HL-60 (cell line): ENCODE data around the gene DDX42.

Experiments used
- DNase-seq, 2 experiments: peaks; one replicate each; pipeline ENCODE4 v3.0.0-alpha.2; 2010 to 2020; ENCODE audit warnings: low read depth in 1 of 2, low spot score in 1 of 2
- H3K27ac ChIP-seq: fragments of 250-450 bp; sonication (Bioruptor Pico); replicated peaks from 2 replicates; pipeline ENCODE4 v1.5.1; 2020; ENCODE audit warnings: mild to moderate bottlenecking, moderate library complexity
- H3K27me3 ChIP-seq: fragments of 250-450 bp; sonication (Bioruptor Pico); 2 replicates; pipeline ENCODE4 v1.5.1; 2021; ENCODE audit warnings: mild to moderate bottlenecking, moderate library complexity; ENCODE audit not compliant: insufficient read depth, poor library complexity, severe bottlenecking
- H3K4me3 ChIP-seq: replicated peaks from 2 replicates; pipeline ENCODE4 v1.5.1; 2011; ENCODE audit warnings: mild to moderate bottlenecking, control low read depth, low read length; ENCODE audit not compliant: insufficient read depth
- GABPA ChIP-seq: IDR thresholded peaks from 2 replicates; pipeline ENCODE4 v1.6.1; 2012; ENCODE audit warnings: low read depth
- POLR2AphosphoS5 ChIP-seq: IDR thresholded peaks from 2 replicates; pipeline ENCODE4 v1.6.1; 2012; ENCODE audit warnings: low read depth
- SPI1 ChIP-seq: IDR thresholded peaks from 2 replicates; pipeline ENCODE4 v1.6.1; 2012; ENCODE audit warnings: low read depth, mild to moderate bottlenecking, borderline replicate concordance
- TF ChIP-seq, protein P1 (sequence below): IDR thresholded peaks from 2 replicates; pipeline ENCODE4 v1.6.1; 2012; ENCODE audit warnings: low read depth; ENCODE audit not compliant: insufficient replicate concordance
- TF ChIP-seq, protein P2 (sequence below): IDR thresholded peaks from one replicate; pipeline ENCODE4 v1.5.1; 2011; ENCODE audit warnings: low read length, control low read depth, inconsistent platforms; ENCODE audit not compliant: insufficient read depth

Gene DDX42

DNA sequence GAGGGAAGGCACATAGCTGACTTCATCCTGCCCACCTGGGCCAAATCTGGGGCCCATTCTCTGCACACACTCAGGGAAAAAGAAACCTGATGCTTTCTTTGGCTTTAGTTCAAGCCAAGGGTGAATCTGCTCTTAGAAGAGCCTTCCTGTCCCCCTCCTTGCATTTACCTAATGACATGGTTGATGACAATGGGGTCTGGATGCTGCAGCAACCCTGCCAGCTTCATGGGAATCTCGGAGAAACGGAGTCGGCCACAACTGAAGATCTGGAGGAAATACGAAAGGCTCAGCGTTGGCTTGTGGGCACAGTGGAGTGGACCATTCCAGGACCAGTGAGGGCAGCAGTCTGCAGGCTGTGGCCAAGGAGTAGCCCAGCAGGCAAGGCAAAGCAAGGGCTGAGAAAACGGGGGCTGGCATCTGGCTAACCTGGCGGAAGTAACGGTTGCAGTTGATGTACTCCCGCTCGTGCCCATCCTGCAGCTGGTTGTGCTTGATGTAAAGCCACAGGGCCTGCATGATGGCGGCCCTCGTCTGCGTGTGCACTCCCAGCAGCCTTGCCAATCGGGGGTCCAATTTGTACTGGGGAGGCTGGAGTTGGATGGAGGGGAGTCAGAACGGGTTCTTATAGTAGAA is 59.9 kb downstream of the DDX42 start:
- TF ChIP-seq POLR2AphosphoS5 (no peak), SPI1 (no peak), GABPA (no peak)
- TF ChIP-seq, protein P1, sequence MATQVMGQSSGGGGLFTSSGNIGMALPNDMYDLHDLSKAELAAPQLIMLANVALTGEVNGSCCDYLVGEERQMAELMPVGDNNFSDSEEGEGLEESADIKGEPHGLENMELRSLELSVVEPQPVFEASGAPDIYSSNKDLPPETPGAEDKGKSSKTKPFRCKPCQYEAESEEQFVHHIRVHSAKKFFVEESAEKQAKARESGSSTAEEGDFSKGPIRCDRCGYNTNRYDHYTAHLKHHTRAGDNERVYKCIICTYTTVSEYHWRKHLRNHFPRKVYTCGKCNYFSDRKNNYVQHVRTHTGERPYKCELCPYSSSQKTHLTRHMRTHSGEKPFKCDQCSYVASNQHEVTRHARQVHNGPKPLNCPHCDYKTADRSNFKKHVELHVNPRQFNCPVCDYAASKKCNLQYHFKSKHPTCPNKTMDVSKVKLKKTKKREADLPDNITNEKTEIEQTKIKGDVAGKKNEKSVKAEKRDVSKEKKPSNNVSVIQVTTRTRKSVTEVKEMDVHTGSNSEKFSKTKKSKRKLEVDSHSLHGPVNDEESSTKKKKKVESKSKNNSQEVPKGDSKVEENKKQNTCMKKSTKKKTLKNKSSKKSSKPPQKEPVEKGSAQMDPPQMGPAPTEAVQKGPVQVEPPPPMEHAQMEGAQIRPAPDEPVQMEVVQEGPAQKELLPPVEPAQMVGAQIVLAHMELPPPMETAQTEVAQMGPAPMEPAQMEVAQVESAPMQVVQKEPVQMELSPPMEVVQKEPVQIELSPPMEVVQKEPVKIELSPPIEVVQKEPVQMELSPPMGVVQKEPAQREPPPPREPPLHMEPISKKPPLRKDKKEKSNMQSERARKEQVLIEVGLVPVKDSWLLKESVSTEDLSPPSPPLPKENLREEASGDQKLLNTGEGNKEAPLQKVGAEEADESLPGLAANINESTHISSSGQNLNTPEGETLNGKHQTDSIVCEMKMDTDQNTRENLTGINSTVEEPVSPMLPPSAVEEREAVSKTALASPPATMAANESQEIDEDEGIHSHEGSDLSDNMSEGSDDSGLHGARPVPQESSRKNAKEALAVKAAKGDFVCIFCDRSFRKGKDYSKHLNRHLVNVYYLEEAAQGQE, result no peak
- TF ChIP-seq, protein P2, sequence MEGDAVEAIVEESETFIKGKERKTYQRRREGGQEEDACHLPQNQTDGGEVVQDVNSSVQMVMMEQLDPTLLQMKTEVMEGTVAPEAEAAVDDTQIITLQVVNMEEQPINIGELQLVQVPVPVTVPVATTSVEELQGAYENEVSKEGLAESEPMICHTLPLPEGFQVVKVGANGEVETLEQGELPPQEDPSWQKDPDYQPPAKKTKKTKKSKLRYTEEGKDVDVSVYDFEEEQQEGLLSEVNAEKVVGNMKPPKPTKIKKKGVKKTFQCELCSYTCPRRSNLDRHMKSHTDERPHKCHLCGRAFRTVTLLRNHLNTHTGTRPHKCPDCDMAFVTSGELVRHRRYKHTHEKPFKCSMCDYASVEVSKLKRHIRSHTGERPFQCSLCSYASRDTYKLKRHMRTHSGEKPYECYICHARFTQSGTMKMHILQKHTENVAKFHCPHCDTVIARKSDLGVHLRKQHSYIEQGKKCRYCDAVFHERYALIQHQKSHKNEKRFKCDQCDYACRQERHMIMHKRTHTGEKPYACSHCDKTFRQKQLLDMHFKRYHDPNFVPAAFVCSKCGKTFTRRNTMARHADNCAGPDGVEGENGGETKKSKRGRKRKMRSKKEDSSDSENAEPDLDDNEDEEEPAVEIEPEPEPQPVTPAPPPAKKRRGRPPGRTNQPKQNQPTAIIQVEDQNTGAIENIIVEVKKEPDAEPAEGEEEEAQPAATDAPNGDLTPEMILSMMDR, result no peak
- H3K27ac ChIP-seq, result peak overlapping the region; percentile 47; the same call in 1 of the 2 replicates
- H3K4me3 ChIP-seq, result no peak overlapping the region
- H3K27me3 ChIP-seq, result no peaks in the 10 kb centered on the region
- DNase-seq, result no peak

DNA sequence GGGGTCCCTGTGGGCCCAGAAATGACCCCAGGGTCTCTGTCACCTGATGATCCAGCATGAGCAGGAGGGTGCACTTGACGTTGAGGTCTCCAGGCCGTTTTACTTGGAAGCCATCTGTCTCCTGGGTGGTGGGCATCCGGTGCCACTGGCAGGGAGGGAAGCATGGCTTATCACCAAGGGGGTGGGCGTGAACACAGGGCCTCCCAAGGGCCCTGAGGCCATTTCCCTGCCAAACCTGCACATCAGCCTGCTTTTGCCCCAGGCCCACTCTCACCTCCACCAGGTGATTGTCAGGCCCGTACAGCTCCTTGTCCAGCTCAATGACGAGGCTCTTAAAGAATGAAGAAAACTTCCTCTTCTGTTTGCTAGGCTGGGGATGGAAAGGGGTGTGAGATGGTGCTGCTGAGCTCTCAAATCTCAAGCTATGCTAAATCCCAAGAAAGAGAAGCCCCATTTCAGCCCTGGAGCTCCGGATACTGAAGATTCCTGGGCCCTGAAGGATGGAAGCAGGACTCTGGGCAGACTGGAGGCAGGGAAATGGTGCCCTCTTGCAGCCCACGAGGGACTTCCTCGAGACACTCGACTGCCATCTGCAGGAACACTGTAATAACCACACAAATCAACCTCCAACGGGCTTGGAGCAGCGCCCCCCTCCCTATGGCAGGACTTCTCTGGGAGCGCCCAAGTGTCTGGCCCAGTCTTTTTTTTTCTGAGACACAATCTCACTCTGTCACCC is 60.6 kb downstream of the DDX42 start:
- Histone ChIP-seq H3K27me3 (no peaks in the 10 kb centered on the region), H3K4me3 (no peak overlapping the region), H3K27ac (peak overlapping the region; percentile 47)
- DNase-seq, result peak; percentile 74 to 91
- TF ChIP-seq GABPA, result no peak
- TF ChIP-seq SPI1, result peak; percentile 32; the same call in 1 of the 2 replicates
- TF ChIP-seq, protein P2, result peak; percentile 92
- TF ChIP-seq, protein P1, result no peak
- 0 out of 2 replicates have a peak, but pooled peaks have one; percentile 34 for TF ChIP-seq POLR2AphosphoS5

DNA sequence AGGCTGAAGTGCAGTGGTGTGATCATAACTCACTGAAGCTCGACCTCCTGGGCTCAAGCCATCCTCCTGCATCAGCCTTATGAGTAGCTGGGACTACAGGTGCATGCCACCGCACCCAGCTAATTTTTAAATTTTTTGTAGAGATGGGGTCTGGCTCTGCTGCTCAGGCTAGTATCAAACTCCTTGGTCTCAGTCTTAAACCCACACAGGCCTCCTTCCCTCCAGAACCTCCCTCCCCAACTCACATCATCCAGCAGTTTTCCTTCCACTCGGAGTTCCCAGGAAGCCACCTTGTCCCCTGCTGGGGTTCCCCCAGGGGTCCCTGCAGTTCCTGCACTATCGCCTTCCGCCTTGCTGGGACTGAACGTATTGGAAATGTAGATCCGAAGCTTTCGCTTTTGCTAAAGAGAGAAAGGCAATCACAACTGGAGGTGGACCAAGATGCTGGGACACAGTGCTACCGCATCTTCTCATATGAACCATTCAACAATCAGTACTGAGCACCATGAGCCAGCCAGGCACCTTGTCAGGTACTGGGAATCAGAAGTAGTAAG is 61.3 kb downstream of the DDX42 start:
- Histone ChIP-seq H3K4me3 (no peak overlapping the region), H3K27ac (no peak overlapping the region), H3K27me3 (no peaks in the 10 kb centered on the region)
- TF ChIP-seq GABPA (no peak), SPI1 (no peak), POLR2AphosphoS5 (no peak)
- TF ChIP-seq, protein P1, result no peak
- TF ChIP-seq, protein P2, result no peak
- no peak for DNase-seq
